HG03196 (cell line): ENCODE data around the gene TSSC4.
"Not testable (repeated sequence)": the region's sequence is repeated elsewhere in the genome, so short reads cannot be mapped to it uniquely, and the experiment has no call there.

ENCODE experiments used
- ATAC-seq: cut with Tn5 transposase; IDR thresholded peaks from one replicate; pipeline ENCODE4 v1.9.1; 2021; ENCODE audit not compliant: unreplicated experiment

TSSC4 gene

DNA sequence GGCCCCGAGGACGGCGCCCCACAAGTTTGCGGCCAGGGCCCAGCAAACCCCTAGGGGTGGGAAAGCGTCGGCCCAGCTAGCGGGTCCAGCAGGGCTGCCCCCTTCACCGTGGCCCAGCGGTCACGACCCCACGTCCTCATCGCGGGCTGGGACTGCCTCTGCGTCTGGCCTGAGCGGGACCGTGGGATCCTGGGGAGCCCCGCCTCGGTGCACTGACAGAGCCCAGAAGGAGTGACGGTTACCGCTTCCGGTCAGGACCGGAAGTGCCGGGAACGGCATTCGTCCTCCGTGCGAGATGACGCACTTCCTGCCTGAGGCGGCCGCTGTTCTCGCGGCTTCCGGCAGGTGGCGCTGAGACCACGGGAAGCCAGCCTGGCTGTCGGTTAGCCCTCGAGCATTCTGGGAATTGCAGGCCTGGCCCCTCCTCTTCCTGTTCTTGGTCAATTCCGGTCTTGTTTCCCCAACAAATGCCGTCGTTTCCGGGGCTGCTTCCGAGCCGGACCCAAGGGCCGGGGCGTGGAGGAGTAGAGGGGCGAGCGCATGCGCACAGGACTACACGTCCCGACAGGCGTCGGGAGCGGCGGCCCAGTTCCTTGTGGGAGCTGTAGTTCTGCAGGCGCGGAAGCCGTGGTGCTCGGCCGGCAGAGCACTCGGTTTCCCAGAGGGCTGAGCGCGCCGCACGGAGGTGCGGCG, at the start of gene TSSC4:
TSSC4 (plus strand) TSS at position 682 of the 693 bp plus-strand sequence. CDS start 1,884 bp downstream, outside the sequence.
- ATAC-seq: peak; percentile 75

- no peak for ATAC-seq
Measured at GRCh38 chr11:2351701-2352100, 48.8 kb upstream of the TSSC4 start.

DNA sequence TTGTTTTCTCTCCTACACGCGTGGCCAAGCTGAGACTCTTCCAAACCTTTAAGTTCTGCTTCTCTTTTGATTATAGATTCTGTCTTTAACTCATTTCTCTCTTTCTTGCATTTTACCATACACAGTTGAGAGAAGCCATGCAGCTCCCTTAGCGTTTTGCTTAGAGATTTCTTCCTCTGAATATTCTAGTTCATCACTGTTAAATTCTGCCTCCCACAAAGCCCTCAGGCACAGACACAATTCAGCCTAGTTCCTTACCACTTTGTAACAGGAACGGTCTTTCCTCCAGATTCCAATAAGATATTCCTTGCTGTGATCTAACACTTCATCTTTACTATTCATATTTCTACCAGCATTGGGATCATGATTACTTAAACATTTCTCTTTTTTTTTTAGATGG, 48.1 kb upstream of the TSSC4 start:
- ATAC-seq: no peak

DNA sequence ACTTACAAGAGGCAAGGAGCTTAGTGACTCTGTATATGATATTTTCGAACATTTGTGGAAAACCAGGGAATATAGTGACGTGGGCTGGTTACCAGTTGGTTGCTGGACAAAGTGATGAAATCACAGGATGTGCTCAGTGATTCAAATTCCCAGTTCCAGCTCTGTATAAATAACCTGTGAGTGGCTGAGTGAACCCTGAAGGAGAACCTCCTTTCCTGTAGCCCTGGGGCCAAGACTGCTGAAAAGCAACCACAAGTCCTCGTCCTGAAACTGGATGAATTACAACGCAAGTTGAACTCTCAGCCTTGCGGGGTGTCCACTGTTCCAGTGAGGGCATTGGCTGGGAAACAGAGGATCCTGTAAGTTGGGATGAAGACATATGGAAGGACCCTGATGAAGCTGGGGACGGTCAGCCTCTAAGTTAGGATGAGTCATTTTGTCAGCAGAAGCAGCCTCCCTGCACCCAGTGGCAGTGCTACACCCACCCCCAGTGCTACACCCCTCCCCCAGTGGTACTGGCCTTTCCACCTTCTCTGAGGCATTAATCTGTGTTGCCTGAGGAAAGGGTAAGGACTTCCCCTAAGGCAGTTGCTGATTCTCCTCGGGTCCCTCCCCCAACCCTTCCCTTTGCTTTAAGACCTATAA, 45.4 kb upstream of the TSSC4 start:
- no peak for ATAC-seq

GRCh38 chr11:2357246-2357645, 43.3 kb upstream of the TSSC4 start:
- ATAC-seq: no peak

DNA sequence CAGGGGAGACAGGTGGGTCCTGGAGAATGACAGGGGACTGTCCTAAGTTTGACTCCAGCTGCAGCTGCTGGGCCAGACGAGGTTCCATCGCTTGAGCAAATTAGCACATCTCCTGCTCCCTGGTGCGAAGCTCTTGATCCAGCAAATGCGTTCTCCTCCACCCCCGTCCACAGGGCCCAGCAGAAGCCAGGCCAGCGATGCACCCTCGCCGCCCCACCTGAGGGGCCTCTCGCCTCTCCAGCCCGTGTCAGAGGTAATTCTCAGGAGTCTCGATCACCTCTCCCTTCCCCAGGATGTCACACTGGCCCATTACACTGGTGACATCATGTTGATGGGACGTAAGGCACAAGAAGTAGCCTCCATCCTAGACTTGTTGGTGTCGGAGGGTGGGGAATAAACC, 42.9 kb upstream of the TSSC4 start:
- not testable (repeated sequence) for ATAC-seq

DNA sequence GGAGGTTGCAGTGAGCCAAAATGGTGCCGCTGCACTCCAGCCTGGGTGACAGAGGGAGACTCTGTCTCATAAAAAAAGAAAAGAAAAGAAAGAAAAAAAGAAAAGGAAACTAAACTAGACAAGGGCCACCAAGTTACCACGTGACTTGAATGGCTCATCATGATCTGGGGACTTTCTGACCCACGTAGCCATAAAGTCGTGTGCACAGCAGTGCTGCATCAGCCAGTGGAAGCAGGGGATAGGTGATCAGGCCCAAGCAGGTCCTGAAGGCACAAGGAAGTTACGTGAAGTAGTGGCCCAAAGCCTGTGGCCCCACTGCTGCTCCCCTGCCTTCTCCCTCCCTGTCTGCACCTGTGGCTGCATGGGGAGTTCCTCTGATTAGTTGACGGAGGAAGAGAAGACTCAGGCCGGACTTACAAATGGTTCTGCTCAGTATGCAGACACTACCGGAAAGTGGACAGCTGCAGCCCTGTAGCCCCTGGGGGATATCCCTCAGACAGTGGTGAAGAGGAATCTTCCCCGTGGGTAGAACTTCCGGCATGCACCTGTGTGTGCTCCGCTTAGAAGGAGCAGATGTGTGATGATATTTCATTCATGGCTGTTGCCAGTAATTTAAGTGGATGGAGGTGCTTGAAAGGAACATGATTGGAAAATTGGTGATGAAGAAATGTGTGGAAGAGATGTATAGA, 41.7 kb upstream of the TSSC4 start:
- ATAC-seq: no peak

GRCh38 chr11:2359557-2359956, 41.0 kb upstream of the TSSC4 start:
- no peak for ATAC-seq

GRCh38 chr11:2360081-2360642, 40.4 kb upstream of the TSSC4 start:
- no peak for ATAC-seq

- ATAC-seq: no peak
Measured at GRCh38 chr11:2361565-2361964, 39.0 kb upstream of the TSSC4 start.

GRCh38 chr11:2362414-2362813, 38.1 kb upstream of the TSSC4 start:
- no peak for ATAC-seq

DNA sequence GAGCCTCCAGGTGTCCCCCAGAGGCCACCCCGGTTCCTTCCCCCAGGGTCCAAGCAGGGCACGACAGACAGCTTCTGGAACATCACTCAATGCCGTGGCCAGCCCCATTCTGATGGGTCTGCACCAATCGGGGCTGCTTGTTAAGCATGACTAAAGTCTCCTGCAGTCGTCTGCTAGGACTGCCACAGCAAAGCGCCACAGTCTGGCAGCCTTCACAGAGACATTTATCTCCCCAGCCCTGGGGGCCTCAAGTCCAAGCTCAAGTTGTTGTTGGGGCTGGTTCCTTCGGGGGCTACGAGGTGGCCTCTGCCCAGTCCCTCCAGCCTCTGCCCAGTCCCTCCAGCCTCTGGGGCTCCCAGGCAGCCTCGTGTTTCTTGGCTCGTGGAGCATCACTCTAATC, 37.4 kb upstream of the TSSC4 start:
- ATAC-seq: no peak

- no peak for ATAC-seq
Measured at GRCh38 chr11:2363577-2364370, 36.8 kb upstream of the TSSC4 start.

- not testable (repeated sequence) for ATAC-seq
Measured at GRCh38 chr11:2364386-2364785, 36.2 kb upstream of the TSSC4 start.

DNA sequence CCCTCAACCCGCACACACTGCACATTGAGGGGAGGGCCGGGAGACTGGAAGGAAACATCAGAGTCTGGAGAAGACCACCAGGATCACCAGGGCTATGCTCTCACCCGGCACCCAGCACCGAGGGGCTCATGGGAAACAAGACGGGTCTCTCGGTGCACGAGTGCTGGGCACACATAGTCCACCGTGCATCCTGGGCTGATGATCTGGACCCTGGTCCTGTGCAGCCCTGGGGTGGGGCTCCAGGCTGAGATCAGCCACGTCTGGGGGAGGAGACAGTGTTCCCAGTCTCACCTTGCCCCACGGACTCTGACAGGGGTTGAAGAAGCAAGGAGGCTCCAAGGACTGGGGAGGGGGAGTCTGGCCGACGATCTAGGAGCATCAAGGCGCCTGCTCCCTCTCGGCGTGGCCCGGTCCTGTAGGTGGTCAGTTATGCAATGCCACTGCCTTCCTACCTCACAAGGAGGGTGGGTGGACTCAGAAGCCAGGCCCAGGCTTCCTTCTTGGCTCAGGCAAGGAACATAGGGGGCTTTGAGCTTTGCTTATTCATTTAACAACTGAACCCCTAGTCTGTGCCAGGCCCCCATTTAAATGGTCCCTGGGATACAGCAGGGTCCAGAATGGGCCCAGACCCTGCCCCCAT, 34.9 kb upstream of the TSSC4 start:
- ATAC-seq: no peak

GRCh38 chr11:2366276-2366675, 34.3 kb upstream of the TSSC4 start:
- no peak for ATAC-seq

DNA sequence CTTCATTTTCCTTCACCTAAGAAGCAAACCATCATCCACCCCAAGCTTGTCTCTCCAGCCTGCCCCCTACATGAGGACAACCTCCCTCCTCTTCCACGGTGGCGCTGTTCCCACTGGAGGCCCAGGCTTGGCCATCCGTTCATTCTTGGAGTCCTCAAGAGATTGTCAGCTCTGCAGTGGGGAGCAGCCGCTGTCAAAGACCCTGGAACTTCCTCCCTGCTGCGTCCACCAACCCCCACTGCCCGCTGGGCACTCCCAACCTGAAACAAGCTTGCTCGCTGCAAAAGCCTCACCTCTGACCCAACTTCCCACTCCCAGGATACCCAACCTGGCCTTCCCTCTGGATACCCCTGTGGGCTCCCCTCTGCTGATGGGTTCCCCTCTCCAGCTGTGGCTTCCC, 33.8 kb upstream of the TSSC4 start:
- no peak for ATAC-seq

DNA sequence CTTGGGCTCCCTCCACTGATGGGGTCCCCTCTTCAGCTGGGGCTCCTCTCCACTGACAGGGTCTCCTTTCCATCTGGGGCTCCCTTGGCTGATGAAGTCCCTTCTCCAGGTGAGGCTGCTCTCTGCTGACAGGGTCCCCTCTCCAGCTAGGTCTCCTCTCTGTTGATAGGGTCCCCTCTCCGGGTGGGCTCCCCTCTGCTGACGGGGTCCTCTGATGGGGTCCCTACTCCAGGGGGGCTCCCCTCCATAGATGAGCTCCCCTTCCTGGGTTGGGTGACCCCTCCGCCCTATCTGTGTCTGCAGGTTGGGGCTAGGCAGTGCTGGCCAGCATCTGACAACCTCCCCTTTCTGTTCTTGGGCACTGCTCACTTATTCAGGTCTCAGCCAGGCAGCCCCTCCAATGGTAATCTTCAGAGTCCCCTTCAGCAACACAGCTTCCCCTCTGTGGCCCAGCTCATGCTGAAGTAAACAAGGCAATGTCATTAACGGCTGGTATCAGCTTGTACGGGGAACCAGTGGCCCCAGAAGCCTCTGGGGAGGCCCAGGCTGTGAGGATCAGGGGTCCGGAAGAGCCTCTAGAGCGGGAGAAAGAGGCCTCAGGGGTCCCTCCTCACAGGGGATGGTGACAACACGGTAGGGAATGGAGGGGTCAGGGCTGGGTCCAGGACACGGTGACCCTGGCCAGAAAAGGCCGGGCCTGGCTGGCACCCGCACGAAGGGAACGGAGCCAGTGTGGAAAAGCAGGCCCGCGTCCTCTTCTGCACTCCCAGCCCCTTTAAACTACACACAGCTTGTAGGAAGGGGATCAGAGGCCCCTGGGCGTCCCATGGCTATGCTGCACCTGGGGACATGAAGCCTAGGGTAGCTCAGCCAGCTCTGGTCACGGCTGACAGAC, 33.0 kb upstream of the TSSC4 start:
- no peak for ATAC-seq

DNA sequence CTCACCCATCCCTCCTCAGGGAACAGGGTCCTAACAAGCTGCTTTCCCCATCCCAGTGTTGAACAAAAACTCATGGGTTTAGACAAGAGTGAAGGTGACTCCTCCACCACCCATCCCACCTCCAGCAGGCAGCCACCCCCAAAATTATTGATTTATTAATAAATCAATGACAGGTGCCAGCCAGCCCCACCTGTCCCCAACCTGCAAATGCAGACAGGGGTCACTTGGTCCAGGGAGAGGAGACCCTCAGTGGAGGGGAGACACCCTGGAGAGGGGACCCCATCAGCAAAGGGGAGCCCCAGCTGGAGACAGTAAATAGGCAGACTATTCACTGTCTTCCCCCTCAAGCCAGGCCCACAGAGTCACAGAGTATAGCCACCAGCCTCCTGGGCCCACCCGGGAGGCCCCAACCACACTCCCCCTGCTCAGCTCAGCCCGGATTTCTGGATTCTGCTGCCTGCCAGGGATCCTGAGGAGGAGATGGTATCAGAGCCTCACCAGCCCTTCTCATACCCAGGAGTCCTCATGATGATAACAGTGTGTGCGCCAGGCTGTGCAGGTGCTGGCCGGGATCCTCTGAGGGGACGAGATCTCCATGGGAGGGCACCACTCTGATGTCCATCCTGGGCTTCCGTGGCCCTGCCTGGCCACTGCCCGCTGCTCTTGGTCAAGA, 32.2 kb upstream of the TSSC4 start:
- ATAC-seq: no peak
